ENCODE measurements around the gene EPN3. TPM values are rescaled to one million over a fixed set of nuclear protein-coding genes. Genes with fewer than 3 reads are reported as not detected.

The EPN3 gene
- total RNA-seq, 2 experiments from 2014 or later = not detected

- ATAC-seq (ENCODE audit: poor library complexity) (no peak), DNase-seq (no peak)
- Mint-ChIP-seq H3K4me1 (ENCODE audit: low read depth) (no peaks in the 10 kb centered on the region), H3K27me3 (peaks cover under 1% of the 10 kb centered on the region), H3K9me3 (no peaks in the 10 kb centered on the region), H3K36me3 (ENCODE audit: low read depth) (no peaks in the 10 kb centered on the region), H3K27ac (no peak overlapping the region), H3K4me3 (no peak overlapping the region)
- CTCF ChIA-PET = no interaction called here
- no peaks in the 10 kb centered on the region for H3K9me3 ChIP-seq (ENCODE audit: control insufficient read depth in 1 of 2, insufficient read depth in 1 of 2, low read length in 2 of 2)
- TF ChIP-seq, protein P1, sequence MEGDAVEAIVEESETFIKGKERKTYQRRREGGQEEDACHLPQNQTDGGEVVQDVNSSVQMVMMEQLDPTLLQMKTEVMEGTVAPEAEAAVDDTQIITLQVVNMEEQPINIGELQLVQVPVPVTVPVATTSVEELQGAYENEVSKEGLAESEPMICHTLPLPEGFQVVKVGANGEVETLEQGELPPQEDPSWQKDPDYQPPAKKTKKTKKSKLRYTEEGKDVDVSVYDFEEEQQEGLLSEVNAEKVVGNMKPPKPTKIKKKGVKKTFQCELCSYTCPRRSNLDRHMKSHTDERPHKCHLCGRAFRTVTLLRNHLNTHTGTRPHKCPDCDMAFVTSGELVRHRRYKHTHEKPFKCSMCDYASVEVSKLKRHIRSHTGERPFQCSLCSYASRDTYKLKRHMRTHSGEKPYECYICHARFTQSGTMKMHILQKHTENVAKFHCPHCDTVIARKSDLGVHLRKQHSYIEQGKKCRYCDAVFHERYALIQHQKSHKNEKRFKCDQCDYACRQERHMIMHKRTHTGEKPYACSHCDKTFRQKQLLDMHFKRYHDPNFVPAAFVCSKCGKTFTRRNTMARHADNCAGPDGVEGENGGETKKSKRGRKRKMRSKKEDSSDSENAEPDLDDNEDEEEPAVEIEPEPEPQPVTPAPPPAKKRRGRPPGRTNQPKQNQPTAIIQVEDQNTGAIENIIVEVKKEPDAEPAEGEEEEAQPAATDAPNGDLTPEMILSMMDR (IDR thresholded peaks at IDR 0.05) = no peak
- H3K4me3 ChIP-seq (ENCODE audit: low read length) = no peak overlapping the region
- no peaks in the 10 kb centered on the region for H3K27me3 ChIP-seq (ENCODE audit: control insufficient read depth in 1 of 2, insufficient read depth in 2 of 2, low read length in 2 of 2)
- H3K36me3 ChIP-seq (ENCODE audit: insufficient read depth, low read length) = no peaks in the 10 kb centered on the region
- H3K27ac ChIP-seq (ENCODE audit: low read depth in 1 of 2, low read length in 2 of 2) = no peak overlapping the region
- intact Hi-C loops (cut with DNase I, micrococcal nuclease) = no loop called here
- peaks cover 1% of the 10 kb centered on the region for H3K4me1 ChIP-seq (ENCODE audit: insufficient read depth, low read length)
- POLR2A ChIA-PET = no interaction called here
Measured at GRCh38 chr17:50523208-50523607, 9.3 kb upstream of the EPN3 start.

DNA sequence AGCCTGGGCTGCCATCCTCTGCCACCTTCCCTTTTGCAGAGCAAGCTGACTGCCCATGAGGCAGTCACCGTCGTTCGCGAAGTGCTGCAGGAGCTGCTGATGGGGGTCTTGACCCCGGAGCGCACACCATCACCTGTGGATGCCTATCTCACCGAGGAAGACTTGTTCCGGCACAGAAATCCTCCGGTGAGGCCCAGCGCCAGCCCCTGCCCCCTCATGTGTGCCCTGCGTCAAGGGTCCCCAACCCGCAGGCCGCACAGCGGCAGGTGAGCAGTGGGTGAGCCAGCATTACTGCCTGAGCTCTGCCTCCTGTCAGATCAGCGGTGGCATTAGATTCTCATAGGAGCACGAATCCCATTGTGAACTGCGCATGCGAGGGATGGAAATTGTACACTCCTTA is 7.7 kb upstream of the EPN3 start:
- H3K4me3 Mint-ChIP-seq = no peak overlapping the region
- H3K36me3 Mint-ChIP-seq (ENCODE audit: low read depth) = no peaks in the 10 kb centered on the region
- ChIA-PET CTCF (no interaction called here), POLR2A (no interaction called here)
- peaks cover 6% of the 10 kb centered on the region in 2 experiments for H3K27me3 ChIP-seq (ENCODE audit: control insufficient read depth in 1 of 2, insufficient read depth in 2 of 2, low read length in 2 of 2)
- H3K4me3 ChIP-seq (ENCODE audit: low read length) = no peak overlapping the region
- TF ChIP-seq, protein P1 (IDR thresholded peaks at IDR 0.05) = no peak
- peaks cover 17% of the 10 kb centered on the region for H3K27me3 Mint-ChIP-seq
- no peaks in the 10 kb centered on the region for H3K9me3 ChIP-seq (ENCODE audit: control insufficient read depth in 1 of 2, insufficient read depth in 1 of 2, low read length in 2 of 2)
- DNase-seq (no peak), ATAC-seq (ENCODE audit: poor library complexity) (no peak)
- no peak overlapping the region for H3K27ac ChIP-seq (ENCODE audit: low read depth in 1 of 2, low read length in 2 of 2)
- H3K9me3 Mint-ChIP-seq = no peaks in the 10 kb centered on the region
- H3K27ac Mint-ChIP-seq = no peak overlapping the region
- no peaks in the 10 kb centered on the region for H3K36me3 ChIP-seq (ENCODE audit: insufficient read depth, low read length)
- intact Hi-C loops (cut with DNase I, micrococcal nuclease) = no loop called here
- H3K4me1 Mint-ChIP-seq (ENCODE audit: low read depth) = no peaks in the 10 kb centered on the region
- no peaks in the 10 kb centered on the region for H3K4me1 ChIP-seq (ENCODE audit: insufficient read depth, low read length)

DNA sequence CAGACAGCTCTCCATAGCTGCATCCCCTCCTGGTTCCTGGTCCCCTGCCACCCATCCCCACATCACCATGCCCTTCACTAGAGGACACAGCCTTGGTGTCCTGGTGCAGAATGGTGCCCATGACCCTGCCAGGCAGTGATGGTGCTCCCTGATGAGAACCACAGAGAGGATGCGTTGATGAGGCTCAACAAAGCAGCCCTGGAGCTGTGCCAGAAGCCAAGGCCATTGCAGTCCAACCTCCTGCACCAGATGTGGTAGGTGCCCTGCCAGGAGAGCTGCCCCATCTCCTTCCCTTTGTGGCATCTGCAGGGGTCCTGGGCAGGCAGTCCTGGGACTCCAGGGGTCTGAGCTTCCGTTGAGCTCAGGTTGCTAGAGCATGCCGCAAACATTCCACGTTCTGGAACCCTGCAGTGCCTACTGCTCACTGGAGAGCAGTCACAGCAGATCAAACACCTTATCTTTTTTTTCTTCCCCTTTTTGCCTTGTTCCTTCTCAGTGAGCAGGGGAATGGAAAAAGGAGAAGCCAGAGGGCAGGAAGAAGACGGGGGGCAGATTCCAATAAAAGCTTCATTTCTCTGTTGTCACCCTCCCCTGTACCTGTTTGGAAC is 5.3 kb upstream of the EPN3 start:
- Mint-ChIP-seq H3K9me3 (no peaks in the 10 kb centered on the region), H3K27me3 (peaks cover 41% of the 10 kb centered on the region), H3K4me1 (ENCODE audit: low read depth) (no peaks in the 10 kb centered on the region), H3K27ac (no peak overlapping the region), H3K36me3 (ENCODE audit: low read depth) (no peaks in the 10 kb centered on the region), H3K4me3 (no peak overlapping the region)
- DNase-seq (no peak), ATAC-seq (ENCODE audit: poor library complexity) (no peak)
- H3K36me3 ChIP-seq (ENCODE audit: insufficient read depth, low read length) = no peaks in the 10 kb centered on the region
- peaks cover 2% of the 10 kb centered on the region for H3K4me1 ChIP-seq (ENCODE audit: insufficient read depth, low read length)
- no peak overlapping the region for H3K4me3 ChIP-seq (ENCODE audit: low read length)
- peaks cover 0 to 2% of the 10 kb centered on the region in 2 experiments for H3K9me3 ChIP-seq (ENCODE audit: control insufficient read depth in 1 of 2, insufficient read depth in 1 of 2, low read length in 2 of 2)
- intact Hi-C loops (cut with DNase I, micrococcal nuclease) = no loop called here
- TF ChIP-seq, protein P1 (IDR thresholded peaks at IDR 0.05) = no peak
- no peak overlapping the region for H3K27ac ChIP-seq (ENCODE audit: low read depth in 1 of 2, low read length in 2 of 2)
- CTCF ChIA-PET = no interaction called here
- POLR2A ChIA-PET = no interaction called here
- peaks cover 21 to 26% of the 10 kb centered on the region in 2 experiments for H3K27me3 ChIP-seq (ENCODE audit: control insufficient read depth in 1 of 2, insufficient read depth in 2 of 2, low read length in 2 of 2)

Data from CD4-positive, alpha-beta T cell (primary cell).